ENCODE data around the gene PRKCB.

Gene PRKCB

GRCh38 chr16:23979441-23979840 lies 143.7 kb downstream of the PRKCB start:
- DNase-seq (ENCODE audit: low read depth) = no peak
- TF ChIP-seq MAX (IDR thresholded peaks at IDR 0.05; ENCODE audit: low read depth, low read length) (no peak), MYC (IDR thresholded peaks at IDR 0.05; ENCODE audit: low read depth, low read length) (no peak), CTCF (IDR thresholded peaks at IDR 0.05; ENCODE audit: low read depth, low read length) (no peak), POLR2A (IDR thresholded peaks at IDR 0.05; ENCODE audit: extremely low read depth, insufficient read length) (no peak)
- no peak overlapping the region for H3K4me3 ChIP-seq (ENCODE audit: low read depth, low read length)

- no peak for DNase-seq (ENCODE audit: low read depth)
- TF ChIP-seq MYC (IDR thresholded peaks at IDR 0.05; ENCODE audit: low read depth, low read length) = no peak
- H3K4me3 ChIP-seq (ENCODE audit: low read depth, low read length) = no peak overlapping the region
Measured at GRCh38 chr16:23979982-23980381, 144.2 kb downstream of the PRKCB start.

GRCh38 chr16:23981429-23982399 lies 145.9 kb downstream of the PRKCB start:
- TF ChIP-seq POLR2A (IDR thresholded peaks at IDR 0.05; ENCODE audit: extremely low read depth, insufficient read length) (no peak), CTCF (IDR thresholded peaks at IDR 0.05; ENCODE audit: low read depth, low read length) (no peak), MAX (IDR thresholded peaks at IDR 0.05; ENCODE audit: low read depth, low read length) (no peak), MYC (IDR thresholded peaks at IDR 0.05; ENCODE audit: low read depth, low read length) (no peak)
- DNase-seq (ENCODE audit: low read depth) = no peak
- no peak overlapping the region for H3K4me3 ChIP-seq (ENCODE audit: low read depth, low read length)

GRCh38 chr16:23986455-23986854 lies 150.7 kb downstream of the PRKCB start:
- DNase-seq (ENCODE audit: low read depth) = no peak
- TF ChIP-seq POLR2A (IDR thresholded peaks at IDR 0.05; ENCODE audit: extremely low read depth, insufficient read length) = no peak
- TF ChIP-seq MYC (IDR thresholded peaks at IDR 0.05; ENCODE audit: low read depth, low read length) = no peak
- no peak for TF ChIP-seq CTCF (IDR thresholded peaks at IDR 0.05; ENCODE audit: low read depth, low read length)
- no peak for TF ChIP-seq MAX (IDR thresholded peaks at IDR 0.05; ENCODE audit: low read depth, low read length)
- no peak overlapping the region for H3K4me3 ChIP-seq (ENCODE audit: low read depth, low read length)

- TF ChIP-seq CTCF (IDR thresholded peaks at IDR 0.05; ENCODE audit: low read depth, low read length) (no peak), MAX (IDR thresholded peaks at IDR 0.05; ENCODE audit: low read depth, low read length) (no peak), POLR2A (IDR thresholded peaks at IDR 0.05; ENCODE audit: extremely low read depth, insufficient read length) (no peak), MYC (IDR thresholded peaks at IDR 0.05; ENCODE audit: low read depth, low read length) (no peak)
- no peak for DNase-seq (ENCODE audit: low read depth)
Measured at GRCh38 chr16:23987443-23987842, 151.7 kb downstream of the PRKCB start.

GRCh38 chr16:23990507-23990906 lies 154.7 kb downstream of the PRKCB start:
- no peak for DNase-seq (ENCODE audit: low read depth)
- H3K4me3 ChIP-seq (ENCODE audit: low read depth, low read length) = no peak overlapping the region
- TF ChIP-seq MYC (IDR thresholded peaks at IDR 0.05; ENCODE audit: low read depth, low read length) = no peak
- no peak for TF ChIP-seq CTCF (IDR thresholded peaks at IDR 0.05; ENCODE audit: low read depth, low read length)

More at GRCh38 chr16:23987443-23987842, 151.7 kb downstream of the PRKCB start:
- H3K4me3 ChIP-seq (ENCODE audit: low read depth, low read length) = no peak overlapping the region

Data from NB4 (cell line).